ENCODE results near the gene CAT.

DNA sequence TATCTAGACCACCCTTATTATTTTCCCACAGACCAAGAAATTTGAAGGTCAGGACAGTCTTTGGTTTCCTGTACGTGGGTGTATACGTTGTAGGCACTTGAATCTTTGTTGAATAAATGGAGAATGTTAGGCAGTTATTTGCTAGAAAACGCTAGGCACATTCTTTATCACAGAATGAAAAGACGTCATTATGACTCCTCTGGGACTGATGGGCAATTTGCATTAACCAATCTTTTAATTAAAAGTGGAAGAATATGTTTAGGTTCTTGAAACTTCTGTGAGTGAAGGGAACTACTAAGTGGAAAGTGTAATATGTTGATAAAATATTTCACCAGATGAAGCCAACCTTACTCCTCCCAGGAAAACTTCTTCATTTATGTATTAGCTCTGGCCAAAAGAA is 5.7 kb downstream of the CAT start:
- TF ChIP-seq CTCF (IDR thresholded peaks at IDR 0.05) (no peak), POLR2A (IDR thresholded peaks at IDR 0.05) (no peak), EP300 (IDR thresholded peaks at IDR 0.05) (no peak)
